Choroid plexus epithelial cell (primary cell): ENCODE results near the gene RTN4RL1.

Experiments
- DNase-seq: peaks from one replicate; pipeline ENCODE4 v3.0.0-alpha.2; 2010; ENCODE audit warnings: low read depth
- H3K4me3 ChIP-seq: 2 replicates; pipeline ENCODE4 v1.5.1; 2011; ENCODE audit warnings: low read depth, mild to moderate bottlenecking, control low read depth, low read length, moderate library complexity
- CTCF ChIP-seq: conservative IDR thresholded peaks from 2 replicates; pipeline ENCODE4 v1.5.1; 2011; ENCODE audit warnings: low read depth, mild to moderate bottlenecking, control low read depth, inconsistent platforms, low read length, moderate library complexity

The RTN4RL1 gene

GRCh38 chr17:2025220-2025621, at the start of gene RTN4RL1:
Gene RTN4RL1, minus strand, starts transcription at chr17:2025334. Its CDS starts 469 bp downstream, at chr17:2024865.
- peak within 1 kb of the TSS; percentile 17 for H3K4me3 ChIP-seq
- no peak for TF ChIP-seq CTCF

GRCh38 chr17:2074919-2075318, 49.8 kb upstream of the RTN4RL1 start:
- DNase-seq: no peak
- H3K4me3 ChIP-seq: no peak overlapping the region
- no peak for TF ChIP-seq CTCF

More at GRCh38 chr17:2025220-2025621, at the start of gene RTN4RL1:
- peak; percentile 33 for DNase-seq

- DNase-seq: peak; percentile 86
- no peak overlapping the region for H3K4me3 ChIP-seq
- TF ChIP-seq CTCF: peak; percentile 23
Observed at GRCh38 chr17:2071455-2072281, 46.5 kb upstream of the RTN4RL1 start.

GRCh38 chr17:2071024-2071385, 45.9 kb upstream of the RTN4RL1 start:
- no peak overlapping the region for H3K4me3 ChIP-seq
- no peak for TF ChIP-seq CTCF
- no peak for DNase-seq

- DNase-seq: no peak
- no peak for TF ChIP-seq CTCF
- H3K4me3 ChIP-seq: no peak overlapping the region
Observed at GRCh38 chr17:2070241-2071023, 45.3 kb upstream of the RTN4RL1 start.

- peak; percentile 74 for DNase-seq
- H3K4me3 ChIP-seq: no peak overlapping the region
- TF ChIP-seq CTCF: no peak
Observed at GRCh38 chr17:2068519-2069051, 43.5 kb upstream of the RTN4RL1 start.
